ENCODE results near the gene AQP5. TPM values are rescaled to one million over a fixed set of nuclear protein-coding genes. Genes with fewer than 3 reads are reported as not detected.

Gene AQP5
- total RNA-seq, 6 experiments from 2014 or later = not detected

GRCh38 chr12:49928471-49928870 is 33.2 kb upstream of the AQP5 start:
- H3K27me3 Mint-ChIP-seq (ENCODE audit: insufficient read depth) = peaks cover 6% of the 10 kb centered on the region; the same call in 1 of the 2 replicates
- H3K36me3 Mint-ChIP-seq (ENCODE audit: low read depth) = no peaks in the 10 kb centered on the region
- no peak for DNase-seq
- peaks cover 21% of the 10 kb centered on the region for H3K4me1 Mint-ChIP-seq (ENCODE audit: low read depth)
- no peak for TF ChIP-seq CTCF (IDR thresholded peaks at IDR 0.05)
- H3K27ac Mint-ChIP-seq = no peak overlapping the region
- no peak overlapping the region for H3K4me3 Mint-ChIP-seq
- H3K9me3 Mint-ChIP-seq = no peaks in the 10 kb centered on the region

GRCh38 chr12:49929581-49929980 is 32.1 kb upstream of the AQP5 start:
- DNase-seq = no peak
- no peak for TF ChIP-seq CTCF (IDR thresholded peaks at IDR 0.05)
- Mint-ChIP-seq H3K27ac (no peak overlapping the region), H3K4me3 (no peak overlapping the region), H3K4me1 (ENCODE audit: low read depth) (peaks cover 26% of the 10 kb centered on the region), H3K36me3 (ENCODE audit: low read depth) (no peaks in the 10 kb centered on the region), H3K27me3 (ENCODE audit: insufficient read depth) (peaks cover 6% of the 10 kb centered on the region; the same call in 1 of the 2 replicates), H3K9me3 (no peaks in the 10 kb centered on the region)

- H3K4me1 Mint-ChIP-seq (ENCODE audit: low read depth) = peaks cover 26% of the 10 kb centered on the region
- H3K27ac Mint-ChIP-seq = no peak overlapping the region
- no peak overlapping the region for H3K4me3 Mint-ChIP-seq
- DNase-seq = peak; percentile 54
- peak; percentile 55; the same call in 1 of the 2 replicates for TF ChIP-seq CTCF (IDR thresholded peaks at IDR 0.05)
- peaks cover 4% of the 10 kb centered on the region; the same call in 1 of the 2 replicates for H3K27me3 Mint-ChIP-seq (ENCODE audit: insufficient read depth)
- no peaks in the 10 kb centered on the region for H3K36me3 Mint-ChIP-seq (ENCODE audit: low read depth)
- no peaks in the 10 kb centered on the region for H3K9me3 Mint-ChIP-seq
Observed at GRCh38 chr12:49930515-49931288, 31.0 kb upstream of the AQP5 start.

- TF ChIP-seq CTCF (IDR thresholded peaks at IDR 0.05) = no peak
- no peak overlapping the region for H3K27ac Mint-ChIP-seq
- no peaks in the 10 kb centered on the region for H3K9me3 Mint-ChIP-seq
- H3K36me3 Mint-ChIP-seq (ENCODE audit: low read depth) = no peaks in the 10 kb centered on the region
- peaks cover 7% of the 10 kb centered on the region for H3K27me3 Mint-ChIP-seq (ENCODE audit: insufficient read depth)
- no peak overlapping the region for H3K4me3 Mint-ChIP-seq
- H3K4me1 Mint-ChIP-seq (ENCODE audit: low read depth) = peaks cover 26% of the 10 kb centered on the region
- DNase-seq = no peak
Observed at GRCh38 chr12:49932023-49932422, 29.6 kb upstream of the AQP5 start.

GRCh38 chr12:49932533-49933130 is 29.0 kb upstream of the AQP5 start:
- Mint-ChIP-seq H3K27ac (no peak overlapping the region), H3K4me3 (no peak overlapping the region), H3K9me3 (no peaks in the 10 kb centered on the region), H3K36me3 (ENCODE audit: low read depth) (no peaks in the 10 kb centered on the region), H3K4me1 (ENCODE audit: low read depth) (peaks cover 26% of the 10 kb centered on the region), H3K27me3 (ENCODE audit: insufficient read depth) (peaks cover 7% of the 10 kb centered on the region)
- no peak for TF ChIP-seq CTCF (IDR thresholded peaks at IDR 0.05)
- no peak for DNase-seq

Data from HFFc6 (cell line).